GM18909 (cell line): ENCODE results near the gene ANO2.

Experiments
- ATAC-seq: cut with Tn5 transposase; IDR thresholded peaks from one replicate; pipeline ENCODE4 v1.9.1; 2021; ENCODE audit warnings: mild to moderate bottlenecking; ENCODE audit not compliant: unreplicated experiment, poor library complexity

Gene ANO2

GRCh38 chr12:5789469-5789968, 155.5 kb downstream of the ANO2 start:
- no peak for ATAC-seq

DNA sequence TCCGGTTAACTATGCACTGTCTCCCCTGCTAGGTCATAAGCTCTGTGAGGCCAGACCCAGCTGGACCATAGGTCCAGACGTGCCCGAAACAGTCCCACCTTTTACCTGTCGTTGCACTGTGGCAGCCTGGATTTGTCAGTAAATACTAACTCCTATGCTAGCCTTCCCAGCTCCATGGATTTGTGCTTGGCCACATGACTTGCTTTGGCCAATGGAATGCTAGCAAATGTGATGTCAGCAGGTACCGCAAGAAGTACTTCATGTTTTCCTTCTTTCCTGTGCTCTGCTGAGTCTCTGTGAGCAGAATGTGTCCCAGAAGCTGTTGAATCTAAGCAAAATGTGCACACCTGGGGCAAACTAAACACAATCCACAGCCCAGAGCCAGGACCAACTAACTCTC, 157.2 kb downstream of the ANO2 start:
- ATAC-seq: no peak

- no peak for ATAC-seq
These were observed 159.5 kb downstream of the ANO2 start for GRCh38 chr12:5785601-5786000.

- ATAC-seq: no peak
These were observed 160.5 kb downstream of the ANO2 start for GRCh38 chr12:5784462-5785130.

DNA sequence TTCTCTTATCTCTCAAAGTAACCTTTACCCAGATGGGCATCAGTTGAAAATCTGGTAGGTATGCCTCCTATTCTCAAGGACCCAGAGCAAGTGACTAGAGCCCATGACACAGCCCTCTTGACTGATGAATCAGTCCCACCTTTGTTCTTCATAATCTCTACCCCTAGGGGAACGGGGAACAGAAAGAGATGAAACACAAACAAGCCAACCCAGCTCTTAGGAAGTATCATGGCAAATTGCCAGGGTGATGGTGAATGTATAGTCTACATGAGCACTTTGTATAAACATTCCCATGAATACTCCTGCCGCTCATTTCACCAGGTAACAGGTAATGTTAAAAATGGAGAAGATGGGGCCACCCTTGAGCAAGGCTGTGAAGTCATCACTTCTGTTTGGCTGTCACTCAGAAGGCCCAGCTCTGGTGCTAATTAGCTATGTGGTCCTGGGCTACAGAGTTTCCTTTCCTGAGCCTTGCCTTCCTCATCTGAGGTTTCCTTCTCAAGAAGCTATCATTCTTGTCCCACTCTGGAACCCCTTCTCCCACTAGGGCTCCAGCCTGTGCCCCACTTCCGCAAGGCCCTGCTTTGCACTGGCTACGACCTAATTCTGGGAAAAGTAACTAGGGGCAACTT, 161.7 kb downstream of the ANO2 start:
- ATAC-seq: no peak

GRCh38 chr12:5780536-5780935, 164.5 kb downstream of the ANO2 start:
- ATAC-seq: no peak

DNA sequence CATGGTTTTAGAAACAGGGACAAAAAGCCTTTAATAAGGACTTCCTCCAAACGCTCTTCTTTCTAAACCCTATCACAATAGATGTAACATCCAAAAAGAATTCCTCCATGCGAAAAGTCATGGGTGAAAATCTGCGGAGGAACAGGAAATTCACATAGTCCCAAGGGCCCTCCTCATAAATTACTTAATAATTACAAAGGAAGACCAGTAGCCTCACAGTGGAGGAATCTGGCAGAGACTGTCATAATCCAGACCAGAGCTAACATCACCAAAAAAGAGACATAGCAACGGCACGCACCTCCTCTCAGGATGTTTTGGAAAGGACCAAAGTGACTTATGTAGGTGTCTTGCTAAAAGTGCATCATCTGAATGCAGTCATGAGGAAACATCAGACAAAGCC, 165.7 kb downstream of the ANO2 start:
- no peak for ATAC-seq

GRCh38 chr12:5778821-5779220, 166.2 kb downstream of the ANO2 start:
- no peak for ATAC-seq

GRCh38 chr12:5777451-5777850, 167.6 kb downstream of the ANO2 start:
- ATAC-seq: no peak

- ATAC-seq: no peak
These were observed 169.0 kb downstream of the ANO2 start for GRCh38 chr12:5776091-5776490.

GRCh38 chr12:5773550-5773949, 171.5 kb downstream of the ANO2 start:
- no peak for ATAC-seq

- no peak for ATAC-seq
These were observed 173.3 kb downstream of the ANO2 start for GRCh38 chr12:5771756-5772155.

GRCh38 chr12:5770727-5771126, 174.3 kb downstream of the ANO2 start:
- ATAC-seq: no peak

DNA sequence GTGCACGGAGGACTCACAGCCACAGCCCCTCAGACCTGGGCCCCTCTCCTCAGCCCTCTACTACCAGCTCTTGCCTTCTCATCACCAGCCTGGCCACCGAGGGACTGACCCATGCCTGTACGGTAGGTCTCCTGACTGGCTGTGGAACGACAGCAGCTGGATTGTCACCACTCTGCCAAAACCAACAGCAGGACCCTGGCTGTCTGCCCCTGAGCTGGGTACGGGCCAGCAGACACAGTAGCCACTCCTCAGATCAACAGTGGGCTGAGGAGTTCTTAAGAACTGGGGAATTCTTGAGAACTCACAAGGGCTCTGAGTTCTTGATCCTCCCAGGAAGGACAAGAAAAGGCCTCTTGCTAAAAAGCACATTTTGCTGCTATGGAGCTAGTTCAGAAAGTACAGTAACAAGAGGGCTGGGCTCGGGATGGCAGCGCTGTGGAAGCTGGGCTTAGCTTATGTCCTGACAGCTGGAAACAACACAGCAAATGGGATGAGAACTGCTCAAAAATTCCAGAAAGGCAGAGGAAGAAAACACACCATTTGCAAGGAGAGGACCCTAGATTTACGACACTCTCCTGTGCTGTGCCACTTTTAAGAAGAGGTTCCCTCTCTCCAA, 176.4 kb downstream of the ANO2 start:
- no peak for ATAC-seq

GRCh38 chr12:5768171-5768570, 176.9 kb downstream of the ANO2 start:
- no peak for ATAC-seq

DNA sequence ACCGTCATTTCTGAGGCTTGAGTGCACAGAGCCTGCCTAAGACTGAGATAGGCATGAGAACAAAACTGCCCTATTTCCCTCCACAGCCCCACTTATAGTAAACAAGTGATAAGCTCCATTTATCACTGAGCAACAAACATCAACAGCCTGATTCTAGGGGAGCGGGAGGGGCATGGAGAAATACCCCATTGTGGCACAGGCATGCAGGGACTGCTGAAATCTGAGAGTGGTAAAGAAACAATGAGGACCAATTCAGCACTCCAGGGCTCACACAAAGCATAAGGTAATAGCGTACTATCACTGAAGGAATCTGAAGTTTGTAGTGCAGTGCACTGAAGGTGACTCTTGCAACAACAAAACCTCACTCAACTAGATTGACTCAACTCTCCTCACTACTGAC, 186.7 kb downstream of the ANO2 start:
- no peak for ATAC-seq

DNA sequence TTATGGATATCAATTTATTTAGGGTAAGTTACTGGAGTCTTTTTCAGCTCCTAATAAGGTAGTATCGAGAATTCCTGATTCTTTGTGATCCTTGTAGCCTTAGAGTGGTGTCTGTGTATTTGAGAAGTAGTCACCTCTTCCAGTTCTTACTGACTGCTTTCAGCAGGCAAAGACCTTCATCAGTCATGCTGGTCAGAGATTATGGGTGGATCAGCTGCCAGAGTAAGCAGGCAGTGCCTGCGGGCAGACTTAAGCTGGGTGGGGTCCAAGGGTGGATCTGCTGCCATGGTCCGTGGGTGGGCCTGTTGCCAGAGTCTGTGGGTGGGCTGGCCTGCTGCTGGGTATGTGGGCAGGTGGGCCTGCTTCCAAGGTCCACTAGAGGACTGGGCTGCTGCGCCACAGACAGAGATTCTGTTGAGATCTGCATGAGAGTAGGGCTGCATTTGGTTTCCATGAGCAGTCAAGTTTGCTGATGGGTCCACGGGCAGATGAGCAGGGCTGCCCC, 188.7 kb downstream of the ANO2 start:
- ATAC-seq: no peak

DNA sequence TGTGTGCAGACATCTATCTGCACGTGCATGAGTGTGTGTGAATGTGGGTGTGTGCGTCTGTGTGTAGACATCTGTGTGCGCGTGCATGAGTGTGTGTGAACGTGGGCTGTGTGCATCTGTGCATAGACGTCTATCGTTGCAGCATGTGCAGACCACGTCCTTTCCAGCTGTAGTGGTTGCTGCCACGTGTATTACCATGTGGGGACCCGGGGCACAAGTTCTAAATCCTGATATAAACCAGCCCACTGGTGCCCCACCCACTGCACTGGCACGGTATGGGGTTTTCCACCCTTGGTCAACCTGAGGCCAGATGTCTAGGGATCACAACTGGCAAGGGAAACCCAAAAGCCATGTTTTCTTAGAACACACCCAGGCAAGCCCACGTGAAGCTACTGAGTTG, 197.0 kb downstream of the ANO2 start:
- ATAC-seq: no peak

DNA sequence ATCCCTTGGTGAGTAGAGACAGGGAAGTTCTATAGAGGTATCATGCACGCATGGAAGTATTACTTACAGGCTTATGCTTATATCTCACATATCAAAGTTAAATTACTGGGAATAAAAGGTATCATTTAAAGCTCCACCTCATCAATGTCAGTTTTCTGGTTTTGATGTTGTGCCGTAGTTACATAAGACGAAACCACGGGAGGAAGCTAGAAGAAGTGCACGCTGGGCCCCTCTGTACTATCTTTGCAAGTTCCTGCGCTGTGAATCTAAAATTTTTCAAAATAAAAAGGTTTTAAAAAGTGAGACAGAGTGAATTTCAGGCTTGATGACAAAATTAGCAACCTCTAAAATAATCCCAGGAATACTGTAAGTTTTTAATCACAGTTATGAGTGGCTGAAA, 198.1 kb downstream of the ANO2 start:
- ATAC-seq: no peak

GRCh38 chr12:5746036-5746908, 198.8 kb downstream of the ANO2 start:
- ATAC-seq: no peak
